Astrocyte of the hippocampus (primary cell): ENCODE results near the gene FAM219A.
"Not testable (repeated sequence)": the region's sequence is repeated elsewhere in the genome, so short reads cannot be mapped to it uniquely, and the experiment has no call there.

Experiments
- DNase-seq: peaks from one replicate; pipeline ENCODE4 v3.0.0; 2011; ENCODE audit warnings: low read depth, low spot score

Gene FAM219A

DNA sequence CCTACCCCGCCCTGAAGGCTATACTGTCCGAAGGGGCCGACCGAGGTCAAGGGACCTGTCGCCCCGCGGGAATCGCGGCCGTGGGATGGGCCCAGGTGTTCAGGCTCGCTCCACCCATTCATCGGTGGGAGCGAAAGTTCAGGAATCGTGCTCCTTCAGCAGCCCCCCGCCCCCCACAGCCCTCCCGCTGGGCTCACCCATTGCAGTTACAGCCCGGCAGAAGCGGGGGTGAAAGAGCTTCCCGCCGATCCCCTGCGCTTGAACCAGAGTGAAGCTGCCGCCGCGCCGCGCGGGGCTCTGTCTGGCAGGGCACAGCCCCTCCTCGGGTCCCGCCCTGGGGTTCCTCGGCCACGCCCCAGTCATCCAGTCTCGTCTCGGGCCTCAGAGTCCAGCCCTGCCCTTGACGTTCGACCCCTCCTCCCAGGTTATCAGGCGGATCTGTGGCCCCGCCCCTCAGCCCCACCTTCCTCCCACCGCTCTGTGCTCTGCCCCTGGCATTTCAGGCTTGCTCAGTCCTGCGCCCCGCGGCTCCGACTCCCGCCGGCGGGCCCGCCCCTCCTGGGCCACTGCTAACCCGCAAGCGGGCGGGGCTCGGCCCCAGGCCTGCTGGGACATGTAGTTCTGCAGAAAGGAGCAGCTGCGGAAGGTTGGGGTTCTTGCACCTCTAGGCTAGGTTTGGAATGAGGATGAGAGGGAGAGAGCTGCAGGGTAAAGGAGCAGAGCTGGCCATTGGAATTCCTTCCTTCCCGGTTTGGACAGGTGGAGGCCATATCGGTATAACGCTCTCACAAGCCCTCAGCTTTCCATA is 81.6 kb downstream of the FAM219A start, which contains the start of gene MYORG:
Gene MYORG, minus strand, starts transcription at position 303 of the 808 bp plus-strand sequence. CDS start 3,955 bp downstream, outside the sequence.
- DNase-seq = peak; percentile 96

DNA sequence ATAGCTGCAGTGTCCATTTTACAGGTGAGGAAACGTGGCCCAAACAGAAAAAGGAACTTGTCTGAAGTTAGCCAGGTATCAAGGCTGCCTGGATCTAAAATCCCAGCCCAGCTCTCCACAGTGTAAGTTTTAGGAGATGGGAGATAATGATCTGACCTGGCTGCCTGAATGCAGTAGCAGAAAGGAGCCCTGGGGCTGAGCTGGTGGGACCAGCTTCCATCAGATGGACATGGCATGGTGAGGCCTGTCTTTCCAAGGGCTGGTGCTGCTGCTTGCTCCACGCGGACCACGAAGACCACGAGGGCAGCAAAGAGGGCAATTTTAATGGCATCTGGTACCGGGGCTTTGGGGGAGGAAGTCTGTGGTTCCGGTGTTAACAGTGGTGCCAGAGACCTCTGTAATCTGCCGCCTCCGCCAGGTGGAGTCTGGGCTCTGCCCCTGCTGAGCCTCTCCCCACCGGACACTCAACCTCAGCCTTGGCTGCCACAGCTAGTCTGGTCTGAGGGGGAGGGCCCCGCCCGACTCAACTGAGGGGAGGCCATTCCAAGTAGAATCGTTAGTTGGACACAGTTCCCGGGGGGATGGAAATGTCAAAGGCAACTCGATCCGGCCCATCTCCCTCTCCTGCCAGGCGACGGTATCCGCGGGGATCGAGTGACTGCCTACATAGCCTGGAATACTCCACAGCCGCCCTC is 82.3 kb downstream of the FAM219A start:
- peak; percentile 68 for DNase-seq

DNA sequence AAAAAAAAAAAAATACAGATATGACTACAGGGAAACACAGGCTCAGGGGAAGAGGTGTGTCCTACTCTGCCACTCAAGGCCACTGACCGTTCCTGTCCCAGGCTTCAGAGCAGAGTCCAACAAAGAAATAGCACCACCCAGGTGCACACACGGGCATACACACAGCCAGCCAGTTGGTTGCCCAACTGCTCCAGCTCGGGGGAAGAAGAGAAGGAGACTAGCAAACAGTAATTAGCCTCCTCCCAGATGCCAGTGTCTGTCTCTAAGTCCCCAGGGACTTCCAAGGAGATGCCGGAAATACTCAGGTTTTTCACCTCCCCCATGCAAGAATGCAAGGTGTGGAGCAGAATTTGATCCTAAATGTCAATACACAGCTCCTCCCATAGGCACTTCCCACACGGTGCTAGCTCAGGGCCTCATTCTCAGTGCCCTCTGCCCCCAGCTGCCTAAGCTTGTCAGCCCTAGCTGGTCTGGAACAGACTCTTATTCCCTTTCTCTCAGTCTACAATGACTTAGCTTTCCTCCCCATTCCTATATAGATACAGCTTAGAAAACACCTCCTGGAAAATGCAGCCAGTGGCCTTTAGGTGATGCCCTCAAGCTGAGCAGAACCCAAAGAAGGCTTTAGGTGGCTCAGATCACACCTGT is 83.3 kb downstream of the FAM219A start:
- no peak for DNase-seq

DNA sequence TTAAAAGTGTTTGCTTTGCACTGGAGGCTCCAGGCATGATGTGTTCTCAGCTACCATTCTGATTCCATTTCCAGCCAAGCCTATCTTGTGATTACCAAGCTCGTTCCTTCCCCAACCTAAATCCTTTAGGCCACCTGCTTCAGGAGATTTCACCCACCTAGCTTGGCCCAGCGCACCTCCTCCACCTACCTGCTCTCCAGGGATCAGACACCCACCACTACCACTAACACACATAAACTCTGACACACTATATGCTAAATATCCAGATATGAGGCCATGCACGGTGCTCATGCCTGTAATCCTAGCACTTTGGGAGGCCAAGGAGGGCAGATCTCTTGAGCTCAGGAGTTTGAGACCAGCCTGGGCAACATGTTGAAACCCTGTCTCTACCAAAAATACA is 84.0 kb downstream of the FAM219A start:
- no peak for DNase-seq

DNA sequence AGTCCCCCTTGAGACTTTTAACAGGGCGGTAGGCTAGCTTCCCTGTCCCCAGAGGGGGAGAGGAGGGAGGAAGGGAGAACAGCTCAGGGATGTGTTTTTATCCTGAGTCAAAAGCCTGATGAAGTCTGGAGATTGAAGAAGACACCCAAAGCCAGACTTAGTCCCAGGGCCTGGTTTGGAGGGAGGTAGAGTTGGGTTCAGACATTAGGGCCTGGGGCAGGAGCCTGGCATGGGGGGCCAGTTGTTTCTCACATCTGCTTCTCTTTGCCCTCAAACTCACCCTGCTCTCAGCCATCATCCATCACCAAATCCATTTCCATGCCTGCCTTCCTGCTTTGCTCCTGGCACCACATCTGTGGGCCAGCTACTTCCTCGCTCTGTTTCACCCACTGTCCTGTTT is 84.6 kb downstream of the FAM219A start:
- DNase-seq = no peak

DNA sequence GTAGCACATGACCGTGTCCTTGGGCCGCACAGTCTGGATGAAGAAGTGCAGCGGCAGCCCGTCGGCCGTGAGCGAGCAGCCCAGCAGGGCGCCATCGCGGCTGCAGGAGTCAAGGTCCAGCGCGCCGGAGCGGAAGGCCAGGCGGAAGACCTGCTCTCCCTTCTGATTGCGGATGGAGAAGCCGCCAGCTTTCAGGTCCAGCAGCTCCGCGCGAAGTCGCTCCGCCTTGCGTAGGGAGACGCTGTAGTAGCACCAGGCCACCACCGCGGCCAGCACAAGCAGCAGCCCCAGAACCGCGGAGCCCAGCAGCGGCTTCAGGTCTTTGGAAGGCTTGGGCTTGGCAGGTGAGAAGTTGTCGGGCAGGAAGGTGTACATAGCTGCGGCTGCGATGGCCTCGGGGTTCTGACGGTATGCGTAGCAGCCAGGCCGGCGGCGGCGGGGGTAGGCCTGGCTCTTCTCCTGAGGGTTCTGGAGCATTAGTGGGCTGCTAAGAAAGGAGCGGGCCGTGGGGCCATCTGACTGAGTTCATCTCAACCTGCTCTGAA is 85.8 kb downstream of the FAM219A start:
- no peak for DNase-seq

DNA sequence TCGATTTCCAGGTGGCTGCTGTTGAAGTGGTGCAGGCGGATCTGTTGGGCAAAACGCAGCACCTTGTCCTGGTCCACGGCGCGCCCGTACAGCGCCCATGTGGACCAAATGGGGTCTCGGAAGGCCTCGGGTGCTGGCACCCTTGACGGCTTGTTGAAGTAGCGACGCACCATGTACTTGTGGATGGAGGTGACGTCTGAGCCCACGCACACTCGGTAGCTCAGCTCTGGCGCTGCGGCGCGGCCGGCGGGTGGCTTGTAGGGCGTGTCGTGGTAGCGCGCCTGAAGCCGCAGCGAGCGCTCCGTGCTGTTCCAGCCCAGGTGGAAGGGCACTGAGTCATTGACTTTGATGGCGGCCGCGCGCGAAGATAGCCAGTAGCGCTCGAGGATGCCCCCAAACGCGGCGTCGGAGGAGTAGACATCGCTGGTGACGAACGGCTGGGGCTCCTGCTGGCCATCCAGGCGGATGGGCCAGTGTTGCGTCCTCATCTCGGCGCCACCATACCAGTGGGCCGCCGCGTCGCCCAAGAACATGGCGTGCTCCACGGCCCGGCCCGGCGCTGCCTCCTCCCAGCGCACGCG is 86.4 kb downstream of the FAM219A start:
- no peak for DNase-seq

DNA sequence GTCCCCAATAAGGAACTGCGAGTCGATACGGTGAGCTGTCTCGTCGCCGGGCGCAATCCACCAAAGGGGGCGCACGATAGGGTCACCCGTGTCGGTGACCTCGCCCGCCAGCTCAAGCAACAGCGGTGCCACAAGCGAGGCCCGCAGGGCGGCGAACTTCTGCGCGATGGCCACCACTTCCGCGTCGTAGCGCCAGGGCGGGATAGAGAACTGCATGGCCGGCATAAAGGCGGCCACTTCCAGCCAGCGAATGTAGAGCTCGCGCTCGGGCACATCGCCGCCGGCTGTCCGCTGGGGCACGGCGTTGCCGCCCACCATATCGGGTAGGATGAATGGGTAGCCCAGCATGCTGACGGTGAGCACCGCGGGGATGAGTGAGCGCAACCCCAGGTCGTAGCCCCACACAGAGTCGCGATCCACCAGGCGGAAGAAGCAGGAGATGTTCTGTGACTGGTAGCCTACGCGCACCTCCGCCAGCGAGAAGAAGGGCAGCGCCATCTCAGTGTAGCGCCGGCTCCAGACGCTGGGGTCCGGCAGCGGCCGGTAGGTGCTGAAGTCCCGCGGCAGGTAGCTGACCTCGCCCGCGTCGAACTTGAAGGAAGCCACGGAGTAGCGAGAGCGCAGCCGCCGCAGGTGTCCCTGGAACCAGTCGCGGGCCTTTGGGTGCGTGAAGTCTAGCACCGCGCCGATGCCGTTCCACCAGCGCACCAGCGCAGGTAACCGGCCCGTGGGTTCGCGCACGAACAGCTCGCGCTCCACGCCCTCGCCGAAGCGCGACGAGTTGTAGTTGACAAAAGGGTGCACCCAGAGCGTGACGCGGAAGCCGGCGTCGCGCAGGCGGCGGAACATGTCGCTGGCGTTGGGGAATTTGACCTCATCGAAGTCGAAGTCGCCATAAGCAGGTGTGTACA is 87.1 kb downstream of the FAM219A start:
- DNase-seq = no peak

DNA sequence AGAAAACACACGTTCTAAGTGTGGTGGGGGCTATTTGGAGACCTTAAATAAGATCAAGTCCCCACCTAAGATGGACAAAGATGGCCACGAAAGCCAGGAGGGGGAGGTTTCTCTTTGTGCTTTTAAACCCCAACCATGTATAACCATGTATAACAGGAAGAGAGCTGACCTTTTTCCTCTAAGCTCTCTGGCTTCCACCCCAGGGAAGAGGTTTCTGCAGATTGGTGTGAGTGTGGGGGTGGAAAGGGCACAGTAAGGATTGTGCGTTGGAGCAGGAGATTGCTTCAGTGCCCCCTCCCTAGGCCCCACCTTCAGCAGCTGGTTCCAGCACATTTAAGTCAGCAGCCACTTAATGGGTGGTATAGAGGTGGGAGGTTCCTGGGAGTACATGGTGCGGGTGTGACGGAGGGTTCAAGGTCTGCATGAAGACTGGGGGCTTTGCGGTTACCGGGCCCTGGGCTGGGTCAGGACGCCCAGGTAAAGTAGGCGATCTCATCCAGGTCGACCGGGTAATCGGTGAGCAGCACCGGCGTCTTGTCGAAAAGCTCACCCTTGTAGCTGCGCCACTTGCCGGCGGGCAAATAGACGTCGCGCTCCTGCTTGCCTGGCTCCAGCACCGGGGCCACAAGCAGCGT is 87.9 kb downstream of the FAM219A start:
- DNase-seq = no peak

DNA sequence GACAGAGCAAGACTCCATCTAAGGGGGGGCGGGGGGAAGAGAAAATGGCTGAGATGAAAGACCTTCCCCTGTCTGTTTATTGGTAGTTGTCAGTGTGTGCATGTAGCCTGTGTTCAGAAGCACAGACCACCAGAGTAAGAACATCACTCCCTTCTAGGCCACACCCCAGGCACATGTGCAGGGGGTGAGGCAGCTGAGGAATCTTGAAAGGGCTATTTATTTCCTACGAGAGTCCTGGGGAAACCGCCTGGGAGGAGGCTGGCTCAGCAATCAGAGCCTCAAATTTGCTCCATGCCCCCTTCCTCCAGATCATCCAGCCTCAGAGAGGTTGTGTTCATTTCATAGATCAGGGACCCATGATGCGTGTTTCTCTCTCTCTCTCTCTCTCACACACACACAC is 88.7 kb downstream of the FAM219A start:
- no peak for DNase-seq

DNA sequence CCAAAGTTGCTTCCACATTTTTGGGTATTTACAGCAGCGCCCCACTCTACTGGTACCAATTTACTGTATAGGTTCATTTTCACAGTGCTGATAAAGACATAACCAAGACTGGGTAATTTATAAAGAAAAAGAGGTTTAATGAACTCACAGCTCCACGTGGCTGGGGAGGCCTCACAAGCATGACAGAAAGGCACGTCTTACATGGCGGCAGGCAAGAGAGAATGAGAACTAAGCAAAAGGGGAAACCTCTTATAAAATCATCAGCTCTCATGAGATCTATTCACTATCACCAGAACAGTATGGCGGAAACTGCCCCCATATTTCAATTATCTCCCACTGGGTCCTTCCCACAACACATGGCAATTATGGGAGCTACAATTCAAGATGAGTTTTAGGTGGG is 89.6 kb downstream of the FAM219A start:
- not testable (repeated sequence) for DNase-seq

DNA sequence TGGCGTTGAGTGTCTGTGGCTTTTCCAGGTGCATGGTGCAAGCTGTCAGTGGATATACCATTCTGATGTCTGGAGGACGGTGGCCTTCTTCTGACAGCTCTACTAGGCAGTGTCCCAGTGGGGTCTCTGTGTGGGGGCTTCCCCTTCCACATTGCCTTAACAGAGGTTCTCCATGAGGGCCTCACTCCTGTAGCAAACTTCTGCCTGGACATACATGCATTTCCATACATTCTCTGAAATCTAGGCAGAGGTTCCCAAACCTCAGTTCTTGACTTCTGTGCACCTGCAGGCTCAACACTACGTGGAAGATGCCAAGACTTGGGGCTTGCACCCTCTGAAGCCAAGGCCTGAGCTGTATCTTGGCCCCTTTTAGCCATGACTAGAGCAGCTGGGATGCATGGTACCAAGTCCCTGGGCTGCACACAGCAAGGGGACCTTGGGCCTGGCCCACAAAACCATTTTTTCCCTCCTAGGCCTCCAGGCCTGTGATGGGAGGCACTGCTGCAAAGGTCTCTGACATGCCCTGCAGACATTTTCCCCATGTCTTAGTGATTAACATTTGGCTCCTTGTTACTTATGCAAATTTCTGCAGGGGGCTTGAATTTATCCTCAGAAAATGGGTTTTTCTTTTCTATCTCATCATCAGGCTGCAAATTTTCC is 90.5 kb downstream of the FAM219A start:
- DNase-seq = not testable (repeated sequence)

DNA sequence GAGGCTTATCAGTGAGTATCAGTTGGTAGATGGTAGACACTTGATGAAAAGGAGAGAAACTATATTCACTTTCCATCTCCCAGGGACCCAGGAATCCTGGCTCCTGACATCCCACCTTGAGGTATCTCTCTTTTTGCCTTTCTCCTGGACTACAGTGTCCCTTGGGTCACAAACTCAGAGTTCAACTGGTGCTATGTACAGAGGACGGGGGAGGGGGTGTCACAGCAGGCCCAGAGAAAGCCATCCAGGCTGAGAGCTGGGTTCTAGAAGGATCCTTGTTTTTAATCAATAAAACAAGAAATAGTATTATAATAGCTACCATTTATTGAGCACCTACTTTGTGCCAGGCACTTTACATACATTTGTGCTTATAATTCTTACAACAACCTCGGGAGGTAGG is 92.0 kb downstream of the FAM219A start:
- DNase-seq = no peak

DNA sequence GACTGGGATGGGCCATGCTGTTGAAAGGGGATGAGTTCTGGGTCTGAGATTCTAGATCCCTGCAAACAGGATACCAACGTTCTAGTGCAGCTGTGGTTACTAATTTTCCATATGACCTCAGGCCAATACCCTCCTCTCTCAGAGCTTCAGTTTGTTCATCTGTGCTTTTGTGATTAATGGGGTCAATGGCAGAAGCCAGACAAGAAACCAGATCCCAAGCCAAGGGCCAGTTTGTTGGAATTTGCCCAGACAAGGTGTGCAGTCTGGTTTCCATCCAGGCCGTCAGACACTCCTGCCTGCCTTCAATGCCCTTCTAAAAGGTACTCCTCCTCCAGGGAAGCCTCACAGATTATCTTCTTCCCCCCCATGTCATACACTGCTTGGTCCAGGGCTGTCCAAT is 93.1 kb downstream of the FAM219A start:
- DNase-seq = no peak

DNA sequence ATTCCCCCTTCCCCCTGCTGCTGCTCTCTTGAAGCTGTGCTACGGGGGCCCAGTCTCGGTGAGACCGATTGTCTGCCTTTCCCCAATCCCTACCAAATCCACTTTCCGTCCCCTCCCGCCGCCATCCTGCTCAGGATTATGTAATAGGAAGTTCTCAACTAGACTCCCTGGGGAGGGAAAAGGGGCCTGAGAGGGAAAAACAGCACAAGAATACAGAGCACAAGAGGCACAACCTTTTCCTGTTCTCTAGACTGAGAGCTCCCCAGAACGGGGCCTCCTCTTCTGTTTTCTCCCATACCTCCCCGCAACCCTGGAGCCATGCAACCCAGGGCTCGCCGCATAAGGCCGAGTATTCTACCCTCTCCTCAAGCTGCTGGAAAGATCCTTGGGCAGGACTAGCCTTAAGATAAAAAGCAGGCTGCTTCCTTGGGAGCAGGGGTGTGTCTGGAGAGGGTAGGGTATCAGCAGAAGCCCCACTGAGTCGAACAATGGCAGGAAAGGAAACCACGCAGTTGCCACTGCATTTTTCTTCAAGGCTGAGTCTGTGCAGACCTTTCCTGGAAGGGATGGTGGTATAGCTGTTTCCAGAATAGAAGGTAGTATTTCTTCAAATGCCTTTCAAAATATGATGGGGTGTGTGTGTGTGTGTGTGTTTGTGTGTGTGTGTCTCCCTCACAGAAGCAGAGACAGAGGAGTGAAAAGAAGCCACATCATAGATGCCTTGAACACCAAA is 94.6 kb downstream of the FAM219A start:
- DNase-seq = no peak

DNA sequence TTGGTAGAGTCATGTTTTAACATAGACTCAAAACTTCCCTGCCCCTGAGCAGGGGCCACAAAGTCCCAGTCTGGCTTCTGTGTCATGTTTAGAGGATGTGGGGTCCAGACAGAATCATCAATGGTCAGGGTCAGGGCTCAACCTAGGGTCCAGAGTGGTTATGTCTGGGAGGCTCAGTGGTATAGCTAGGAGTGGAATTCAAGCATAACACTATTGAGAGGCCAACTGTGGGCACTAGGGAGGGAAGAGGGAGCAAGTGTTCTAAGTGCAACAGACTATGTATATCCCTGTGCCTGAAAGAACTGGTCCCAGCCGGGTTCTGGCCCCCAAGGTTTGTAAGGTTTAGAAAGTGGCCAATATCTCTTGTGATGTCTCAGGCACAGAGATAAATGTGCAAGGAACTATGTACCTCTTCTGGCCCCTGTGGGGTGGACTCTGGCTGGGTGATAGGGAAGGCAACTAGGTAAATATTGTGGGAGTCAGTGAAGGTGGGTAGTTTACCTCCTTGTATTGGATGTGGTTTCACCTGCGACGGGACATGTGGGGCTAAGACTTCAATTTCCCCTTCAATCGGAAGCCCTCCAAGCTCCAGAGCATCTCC is 95.7 kb downstream of the FAM219A start:
- no peak for DNase-seq

DNA sequence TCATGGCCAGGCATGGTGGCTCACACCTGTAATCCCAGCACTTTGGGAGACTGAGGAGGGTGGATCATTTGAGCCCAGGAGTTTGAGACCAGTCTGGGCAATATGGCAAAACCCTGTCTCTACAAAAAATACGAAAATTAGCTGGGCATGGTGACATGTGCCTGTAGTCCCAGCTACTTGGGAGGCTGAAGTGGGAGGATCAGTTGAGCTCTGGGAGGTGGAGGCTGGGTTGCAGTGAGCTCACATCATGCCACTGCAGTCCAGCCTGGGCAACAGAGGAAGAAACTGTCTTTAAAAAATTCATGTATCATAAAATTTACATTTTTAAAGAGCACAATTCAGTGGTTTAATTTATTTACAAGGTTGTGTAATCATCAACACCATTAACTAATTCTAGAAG is 105.4 kb downstream of the FAM219A start:
- not testable (repeated sequence) for DNase-seq

DNA sequence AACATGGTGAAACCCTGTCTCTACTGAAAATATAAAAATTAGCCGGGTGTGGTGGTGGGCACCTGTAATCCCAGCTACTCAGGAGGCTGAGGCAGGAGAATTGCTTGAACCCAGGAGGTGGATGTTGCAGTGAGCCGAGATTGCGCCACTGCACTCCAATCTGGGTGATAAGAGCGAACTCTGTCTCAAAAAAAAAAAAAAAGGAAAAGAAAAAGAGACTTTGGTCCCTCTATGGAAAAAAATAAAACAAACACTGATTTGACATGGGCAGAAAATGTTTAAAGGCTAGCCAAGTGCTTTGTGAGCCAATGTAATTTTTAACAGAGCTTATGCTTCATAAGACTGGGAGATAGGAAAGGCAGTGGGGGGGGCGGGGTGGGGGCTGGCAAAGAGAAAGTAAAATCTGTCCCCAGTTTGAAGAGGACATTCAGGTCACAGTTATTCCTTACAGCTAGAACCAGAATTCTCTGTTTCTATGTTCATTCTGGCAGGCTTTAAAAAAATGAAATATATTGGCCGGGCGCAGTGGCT is 106.2 kb downstream of the FAM219A start:
- not testable (repeated sequence) for DNase-seq
